HepG2 (cell line): ENCODE measurements around the gene AKAIN1.

Experiments used
- FOXJ3 ChIP-seq: sonication (generic); formaldehyde crosslinking; IDR thresholded peaks from 2 replicates; pipeline ENCODE4 v1.4.0; 2020; ENCODE audit warnings: missing genetic modification reagents, mild to moderate bottlenecking, borderline replicate concordance
- NFYB ChIP-seq: sonication (generic); formaldehyde crosslinking; IDR thresholded peaks from 2 replicates; pipeline ENCODE4 v1.4.0; 2020; ENCODE audit warnings: missing genetic modification reagents
- TF ChIP-seq, protein P1 (sequence below): sonication (generic); formaldehyde crosslinking; IDR thresholded peaks from 2 replicates; pipeline ENCODE4 v1.4.0; 2020; ENCODE audit warnings: mild to moderate bottlenecking, missing genetic modification reagents
- TF ChIP-seq, protein P2 (sequence below): IDR thresholded peaks from 2 replicates; pipeline ENCODE4 v1.6.1; 2016

DNA sequence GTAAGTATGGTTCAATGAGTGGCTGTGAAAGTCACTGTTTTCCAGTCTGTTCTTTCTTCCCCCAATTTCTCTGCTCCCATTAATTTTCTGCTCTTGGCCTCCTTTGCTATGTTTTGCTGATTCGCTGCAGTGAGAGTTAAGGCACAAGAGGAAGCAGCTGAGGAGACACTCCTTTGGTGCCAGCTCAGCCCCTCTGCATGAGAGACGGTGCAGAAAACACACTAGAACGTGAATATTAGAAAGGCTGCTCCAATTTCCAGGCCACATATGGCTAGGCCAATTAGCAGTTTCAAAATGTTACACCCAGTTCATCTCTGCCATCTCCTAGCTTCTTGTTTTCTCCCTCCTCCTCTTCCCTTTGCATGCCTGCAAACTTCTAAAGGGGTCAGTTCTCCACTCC lies 38.9 kb downstream of the AKAIN1 start:
- TF ChIP-seq NFYB (CRISPR knock-in tag) (no peak), FOXJ3 (CRISPR knock-in tag) (no peak)
- TF ChIP-seq, protein P1, sequence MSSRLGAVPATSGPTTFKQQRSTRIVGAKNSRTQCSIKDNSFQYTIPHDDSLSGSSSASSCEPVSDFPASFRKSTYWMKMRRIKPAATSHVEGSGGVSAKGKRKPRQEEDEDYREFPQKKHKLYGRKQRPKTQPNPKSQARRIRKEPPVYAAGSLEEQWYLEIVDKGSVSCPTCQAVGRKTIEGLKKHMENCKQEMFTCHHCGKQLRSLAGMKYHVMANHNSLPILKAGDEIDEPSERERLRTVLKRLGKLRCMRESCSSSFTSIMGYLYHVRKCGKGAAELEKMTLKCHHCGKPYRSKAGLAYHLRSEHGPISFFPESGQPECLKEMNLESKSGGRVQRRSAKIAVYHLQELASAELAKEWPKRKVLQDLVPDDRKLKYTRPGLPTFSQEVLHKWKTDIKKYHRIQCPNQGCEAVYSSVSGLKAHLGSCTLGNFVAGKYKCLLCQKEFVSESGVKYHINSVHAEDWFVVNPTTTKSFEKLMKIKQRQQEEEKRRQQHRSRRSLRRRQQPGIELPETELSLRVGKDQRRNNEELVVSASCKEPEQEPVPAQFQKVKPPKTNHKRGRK (CRISPR knock-in tag), result no peak
- TF ChIP-seq, protein P2, sequence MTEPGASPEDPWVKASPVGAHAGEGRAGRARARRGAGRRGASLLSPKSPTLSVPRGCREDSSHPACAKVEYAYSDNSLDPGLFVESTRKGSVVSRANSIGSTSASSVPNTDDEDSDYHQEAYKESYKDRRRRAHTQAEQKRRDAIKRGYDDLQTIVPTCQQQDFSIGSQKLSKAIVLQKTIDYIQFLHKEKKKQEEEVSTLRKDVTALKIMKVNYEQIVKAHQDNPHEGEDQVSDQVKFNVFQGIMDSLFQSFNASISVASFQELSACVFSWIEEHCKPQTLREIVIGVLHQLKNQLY (CRISPR knock-in tag), result no peak
